BE2C (cell line): ENCODE measurements around the gene TPTE2.

Experiments
- DNase-seq: peaks from one replicate; pipeline ENCODE4 v3.0.0-alpha.2; 2020
- H3K27me3 ChIP-seq: fragments of 250-450 bp; sonication (Bioruptor Pico); 2 replicates; pipeline ENCODE4 v1.5.1; 2020; ENCODE audit warnings: mild to moderate bottlenecking
- H3K36me3 ChIP-seq: fragments of 250-450 bp; sonication (Bioruptor Pico); 2 replicates; pipeline ENCODE4 v1.5.1; 2020; ENCODE audit warnings: mild to moderate bottlenecking
- H3K4me1 ChIP-seq: fragments of 250-450 bp; sonication (Bioruptor Pico); 2 replicates; pipeline ENCODE4 v1.5.1; 2020
- H3K4me3 ChIP-seq: 2 replicates; pipeline ENCODE4 v1.5.1; 2011; ENCODE audit warnings: low read depth, low read length
- H3K9me3 ChIP-seq: fragments of 250-450 bp; sonication (Bioruptor Pico); 2 replicates; pipeline ENCODE4 v1.5.1; 2020
- CTCF ChIP-seq: IDR thresholded peaks from 2 replicates; pipeline ENCODE4 v1.5.1; 2012; ENCODE audit warnings: mild to moderate bottlenecking, low read depth, low read length

Gene TPTE2

GRCh38 chr13:19590423-19590822, 29.1 kb upstream of the TPTE2 start:
- Histone ChIP-seq H3K4me1 (no peaks in the 10 kb centered on the region), H3K27me3 (no peaks in the 10 kb centered on the region), H3K9me3 (no peaks in the 10 kb centered on the region), H3K36me3 (no peaks in the 10 kb centered on the region), H3K4me3 (no peak overlapping the region)
- DNase-seq: no peak
- no peak for TF ChIP-seq CTCF

GRCh38 chr13:19589312-19589711, 28.0 kb upstream of the TPTE2 start:
- no peaks in the 10 kb centered on the region for H3K27me3 ChIP-seq
- no peak overlapping the region for H3K4me3 ChIP-seq
- H3K9me3 ChIP-seq: no peaks in the 10 kb centered on the region
- TF ChIP-seq CTCF: no peak
- no peaks in the 10 kb centered on the region for H3K36me3 ChIP-seq
- no peak for DNase-seq
- H3K4me1 ChIP-seq: no peaks in the 10 kb centered on the region

GRCh38 chr13:19587635-19588300, 26.4 kb upstream of the TPTE2 start:
- DNase-seq: peak; percentile 43
- no peaks in the 10 kb centered on the region for H3K36me3 ChIP-seq
- H3K4me3 ChIP-seq: no peak overlapping the region; the same call in 1 of the 2 replicates
- no peaks in the 10 kb centered on the region for H3K9me3 ChIP-seq
- no peaks in the 10 kb centered on the region for H3K4me1 ChIP-seq
- TF ChIP-seq CTCF: peak; percentile 74
- no peaks in the 10 kb centered on the region for H3K27me3 ChIP-seq

- Histone ChIP-seq H3K9me3 (no peaks in the 10 kb centered on the region), H3K4me3 (peak overlapping the region; percentile 43), H3K4me1 (no peaks in the 10 kb centered on the region), H3K36me3 (no peaks in the 10 kb centered on the region), H3K27me3 (no peaks in the 10 kb centered on the region)
- peak; percentile 32 for DNase-seq
- TF ChIP-seq CTCF: no peak
Observed at GRCh38 chr13:19586904-19587634, 25.7 kb upstream of the TPTE2 start.

- H3K36me3 ChIP-seq: no peaks in the 10 kb centered on the region
- no peaks in the 10 kb centered on the region for H3K27me3 ChIP-seq
- no peaks in the 10 kb centered on the region for H3K9me3 ChIP-seq
- no peaks in the 10 kb centered on the region for H3K4me1 ChIP-seq
- no peak overlapping the region for H3K4me3 ChIP-seq
- no peak for DNase-seq
- TF ChIP-seq CTCF: no peak
Observed at GRCh38 chr13:19581675-19582074, 20.3 kb upstream of the TPTE2 start.

GRCh38 chr13:19575230-19575629, 13.9 kb upstream of the TPTE2 start:
- H3K36me3 ChIP-seq: no peaks in the 10 kb centered on the region
- H3K27me3 ChIP-seq: no peaks in the 10 kb centered on the region

More at GRCh38 chr13:19575230-19575629, 13.9 kb upstream of the TPTE2 start:
- DNase-seq: no peak
- H3K4me1 ChIP-seq: no peaks in the 10 kb centered on the region
- H3K4me3 ChIP-seq: no peak overlapping the region
- no peak for TF ChIP-seq CTCF
- no peaks in the 10 kb centered on the region for H3K9me3 ChIP-seq
